Measurements from ENCODE around the gene CHPT1. TPM values are rescaled to one million over a fixed set of nuclear protein-coding genes. Genes with fewer than 3 reads are reported as not detected.

Gene CHPT1
- total and polyA plus RNA-seq, 2 donors (not counting 3 experiments of a cell fraction or from before 2014, with no cell fraction given) = 12.1 to 19.3 TPM

GRCh38 chr12:101713930-101714329, 16.5 kb downstream of the CHPT1 start:
- Histone ChIP-seq H3K27me3 (ENCODE audit: control insufficient read depth in 2 of 2, insufficient read depth in 2 of 2, low read length in 2 of 2) (no peaks in the 10 kb centered on the region), H3K79me2 (ENCODE audit: control insufficient read depth, insufficient read depth, low read length) (peaks cover 8% of the 10 kb centered on the region), H3K36me3 (ENCODE audit: control insufficient read depth in 2 of 2, extremely low read depth in 1 of 2, insufficient read depth in 2 of 2, low read length in 2 of 2) (no peaks in the 10 kb centered on the region), H3K9me3 (replicated peaks; ENCODE audit: control insufficient read depth, insufficient read depth, low read length) (no peaks in the 10 kb centered on the region), H3K27ac (ENCODE audit: insufficient read depth, low read depth, low read length) (no peak overlapping the region), H3K4me2 (ENCODE audit: insufficient read depth, low read length) (no peak overlapping the region), H4K20me1 (replicated peaks; ENCODE audit: control insufficient read depth, extremely low read depth, insufficient read depth, low read length) (no peaks in the 10 kb centered on the region), H3K9me1 (replicated peaks; ENCODE audit: control insufficient read depth, extremely low read depth, insufficient read depth, low read length) (no peaks in the 10 kb centered on the region), H3K4me1 (ENCODE audit: control insufficient read depth, extremely low read depth, insufficient read depth, low read length) (no peaks in the 10 kb centered on the region), H2AFZ (ENCODE audit: low read depth, low read length) (no peak overlapping the region), H3K9ac (replicated peaks; ENCODE audit: extremely low read depth, insufficient read depth, low read length) (no peak overlapping the region), H3K4me3 (replicated peaks in 1 of 3; ENCODE audit: insufficient read depth in 1 of 3, low read depth in 1 of 3, low read length in 3 of 3) (no peak overlapping the region)
- ChIA-PET CTCF (interaction anchor here (0.6 to 0.9 kb wide), 3 partner anchors 15 to 87 kb away, joined by 3 read pairs; no protein-coding TSS in a partner anchor), POLR2A (no interaction called here)
- intact Hi-C loops (cut with micrococcal nuclease) = no loop called here
- FAIRE-seq (no peak), DNase-seq (ENCODE audit: low read depth, low spot score) (no peak)
- dilution Hi-C loops (cut with MboI; ENCODE audit: extremely low pct_ligation_motif_present, low sequenced_read_pairs) = no loop called here
- no TSS peak for BruUV-seq (replicated peaks)
- TF ChIP-seq EZH2 (IDR thresholded peaks at IDR 0.05; ENCODE audit: borderline replicate concordance, low read depth, low read length, severe bottlenecking) (no peak), CTCF (IDR thresholded peaks at IDR 0.05; ENCODE audit: extremely low read depth in 1 of 2, insufficient read depth in 1 of 2, low read depth in 1 of 2, low read length in 2 of 2) (no peak), FOS (IDR thresholded peaks at IDR 0.05; ENCODE audit: borderline replicate concordance, insufficient read depth, low read length) (no peak), MYC (IDR thresholded peaks at IDR 0.05; ENCODE audit: low read depth, low read length) (no peak), MAX (IDR thresholded peaks at IDR 0.05; ENCODE audit: insufficient read depth, insufficient read length) (no peak), POLR2A (IDR thresholded peaks at IDR 0.05; ENCODE audit: low read depth, low read length) (no peak), POLR2AphosphoS5 (IDR thresholded peaks at IDR 0.05; ENCODE audit: insufficient read depth, low read depth, low read length) (no peak), GATA2 (IDR thresholded peaks at IDR 0.05; ENCODE audit: insufficient read depth, insufficient read length, low read depth, low read length) (no peak), JUN (IDR thresholded peaks at IDR 0.05; ENCODE audit: borderline replicate concordance, insufficient read depth, insufficient read length, low read depth) (no peak)

All from endothelial cell of umbilical vein (primary cell).